Ovary (tissue), 9 donors: ENCODE measurements around the gene RGS6. TPM values are rescaled to one million over a fixed set of nuclear protein-coding genes. Genes with fewer than 3 reads are reported as not detected.

Experiments
- DNase-seq, 5 donors: peaks; one replicate each; pipeline ENCODE4 v3.0.0-alpha.2; 2019 to 2020
- H3K27ac ChIP-seq, 2 donors: fragments of 200-600 bp; one replicate each; pipeline versions ENCODE4 v1.5.1 to v1.8.0; 2019 to 2022
- H3K27me3 ChIP-seq: fragments of 200-600 bp; one replicate; pipeline ENCODE4 v1.8.0; 2022
- H3K36me3 ChIP-seq: fragments of 200-600 bp; sonication (generic); one replicate; pipeline ENCODE4 v1.5.1; 2019
- H3K4me1 ChIP-seq: one replicate; pipeline ENCODE4 v1.8.1; 2013; ENCODE audit warnings: mild to moderate bottlenecking, moderate library complexity; ENCODE audit not compliant: insufficient read depth
- H3K4me3 ChIP-seq: fragments of 200-600 bp; sonication (generic); one replicate; pipeline ENCODE4 v1.5.1; 2017
- H3K9me3 ChIP-seq, 2 donors: fragments of 200-600 bp in 1 of 2; sonication (generic) in 1 of 2; one replicate each; pipeline versions ENCODE4 v1.5.1 to v1.8.1; 2013 to 2019; ENCODE audit warnings: mild to moderate bottlenecking in 1 of 2, moderate library complexity in 1 of 2
- CTCF ChIP-seq, 3 donors: fragments of 450-650 bp in 2 of 3; fragments of 200-600 bp in 1 of 3; IDR thresholded peaks; one replicate each; pipeline versions ENCODE4 v1.5.1 to v1.8.0; 2016 to 2022; ENCODE audit warnings: antibody characterized with exemption in 3 of 3, mild to moderate bottlenecking in 1 of 3
- EP300 ChIP-seq: sonication (generic); formaldehyde crosslinking; IDR thresholded peaks from one replicate; pipeline ENCODE4 v1.6.1; 2017; ENCODE audit warnings: antibody characterized with exemption
- POLR2A ChIP-seq: fragments of 450-650 bp; IDR thresholded peaks from one replicate; pipeline ENCODE4 v1.6.1; 2017; ENCODE audit warnings: antibody characterized with exemption, mild to moderate bottlenecking, moderate library complexity
- WGBS, 3 donors: extraction: QIAGEN DNeasy Blood & Tissue Kit in 1 of 3; methylation state at CpG; one replicate each; pipeline versions ENCODE4 v1.1.5 to v1.1.7; 2013 to 2017; 5-methylcytosine and 5-hydroxymethylcytosine counted together
- intact Hi-C, 4 donors: fragments of 100-400 bp; cut with DNase I; formaldehyde crosslinking; loops; one replicate each; pipeline versions ENCODE4 v1.11.0 to v1.15.1; 2022 to 2023
- polyA plus RNA-seq, 2 donors: library from polyadenylated mRNA; stranded (reverse); fragments of 200-250 nt in 1 of 2; fragments of 350-450 nt in 1 of 2; fragmentation: Illumina TruSeq in 1 of 2; extraction: RNeasy Lipid Tissue Mini Kit (QIAGEN cat#74804) in 1 of 2; gene quantifications; one replicate each; pipeline ENCODE4 v1.2.3, GENCODE V29; 2013 to 2014
- total RNA-seq, 7 donors: library from RNA; depleted of rRNA in 2 of 7; stranded (reverse); fragments of >200 nt in 2 of 7; fragmentation: NEBNext Ultra II Directional in 3 of 7; extraction: Animal tissue kit (Norgen Biotek cat#: 25700) in 3 of 7; gene quantifications; one replicate each; pipeline versions ENCODE4 v1.1.0 to v1.2.4, GENCODE V29; 2016 to 2023
- donor health status: DM: no; HTN: no; CAD: no; lungs with moderate emphysema.
- donor health status: DM: no; HTN: no; CAD: no.
- donor health status: Bipolar disorder and iron deficiency.
- donor health status: DM: yes; HTN: yes; CAD: no.
- donor health status: DM: no; HTN: no; CAD: no.
- donor health status: DM: yes; HTN: yes; CAD: no.

RGS6 gene
- total and polyA plus RNA-seq, 9 donors, result 0.53 to 6.9 (median 1.1) TPM

DNA sequence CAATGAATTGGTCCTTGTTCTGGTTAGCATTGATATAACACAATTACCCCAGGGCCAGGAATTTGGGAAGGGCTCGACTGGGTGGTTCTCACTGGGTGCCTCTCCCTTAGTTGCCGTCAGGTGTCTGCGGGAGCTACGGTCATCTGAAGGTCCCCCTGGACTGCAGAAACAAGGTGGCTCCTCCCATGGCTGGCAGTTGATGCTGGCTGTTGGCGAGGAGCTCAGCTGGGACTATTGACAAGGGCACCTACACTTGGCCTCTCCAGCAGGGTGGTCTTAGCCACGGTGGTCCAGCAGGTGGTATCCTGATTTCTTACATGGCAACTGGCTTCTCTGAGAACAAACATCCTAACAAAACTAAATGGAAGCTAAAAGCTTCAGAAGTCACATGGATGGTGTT lies 41.0 kb upstream of the RGS6 start:
- Histone ChIP-seq H3K36me3 (no peaks in the 10 kb centered on the region), H3K9me3 (no peaks in the 10 kb centered on the region), H3K27ac (no peak overlapping the region), H3K4me1 (no peaks in the 10 kb centered on the region), H3K4me3 (no peak overlapping the region), H3K27me3 (no peaks in the 10 kb centered on the region)
- DNase-seq, result no peak
- 79 to 91% (median 80%) methylated on average over 6 of the region's 6 CpGs for WGBS, 3 donors
- TF ChIP-seq CTCF (IDR thresholded peaks at IDR 0.05) (no peak), POLR2A (no peak), EP300 (no peak)
- intact Hi-C loops, result no loop called here

- no peaks in the 10 kb centered on the region for H3K4me1 ChIP-seq
- H3K4me3 ChIP-seq, result no peak overlapping the region
- TF ChIP-seq POLR2A, result no peak
- no peak for TF ChIP-seq EP300
- no peak for TF ChIP-seq CTCF (IDR thresholded peaks at IDR 0.05)
- no peaks in the 10 kb centered on the region for H3K27me3 ChIP-seq
- intact Hi-C loops, result no loop called here
- no peak overlapping the region for H3K27ac ChIP-seq
- WGBS, 3 donors, result 72 to 84% (median 76%) methylated on average over 1 of the region's 1 CpG
- H3K9me3 ChIP-seq, result no peaks in the 10 kb centered on the region
- no peaks in the 10 kb centered on the region for H3K36me3 ChIP-seq
- DNase-seq, result no peak
These were observed 40.3 kb upstream of the RGS6 start for GRCh38 chr14:71891970-71892369.

GRCh38 chr14:71905031-71905430 lies 27.2 kb upstream of the RGS6 start:
- H3K9me3 ChIP-seq, result peaks cover 0 to 2% of the 10 kb centered on the region in 2 donors
- 56 to 57% (median 57%) methylated on average over 4 of the region's 4 CpGs for WGBS, 3 donors
- intact Hi-C loops, result loop anchor here in 1 of 4 donors (2.0 kb wide), 1 partner anchor 16 kb away; no protein-coding TSS in a partner anchor
- peaks cover 1% of the 10 kb centered on the region for H3K4me1 ChIP-seq
- no peak for DNase-seq
- no peaks in the 10 kb centered on the region for H3K36me3 ChIP-seq
- no peaks in the 10 kb centered on the region for H3K27me3 ChIP-seq
- TF ChIP-seq POLR2A (no peak), CTCF (IDR thresholded peaks at IDR 0.05) (no peak), EP300 (no peak)
- no peak overlapping the region for H3K4me3 ChIP-seq
- no peak overlapping the region for H3K27ac ChIP-seq

DNA sequence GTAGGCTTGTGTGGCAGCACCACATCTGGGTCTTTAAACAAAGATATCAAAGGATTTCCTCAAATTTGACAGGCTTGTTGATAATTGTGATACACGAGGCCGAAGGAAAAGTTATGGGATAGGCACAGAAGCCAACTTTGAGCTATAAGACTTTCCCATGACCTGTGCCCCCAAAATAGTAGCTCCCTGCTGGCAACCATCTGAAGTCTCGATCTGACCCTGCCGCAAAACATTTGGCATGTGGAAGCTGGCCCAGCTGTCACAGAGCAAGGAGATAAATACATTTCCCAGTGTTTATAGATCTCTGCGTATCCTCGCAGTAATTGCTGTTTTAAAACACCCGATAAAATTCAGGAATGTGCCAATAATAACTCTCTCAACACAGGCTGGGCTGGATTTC lies 26.4 kb upstream of the RGS6 start:
- H3K9me3 ChIP-seq, result no peaks in the 10 kb centered on the region
- intact Hi-C loops, result loop anchor here in 1 of 4 donors (2.0 kb wide), 1 partner anchor 17 kb away; no protein-coding TSS in a partner anchor
- H3K27ac ChIP-seq, result no peak overlapping the region
- no peaks in the 10 kb centered on the region for H3K36me3 ChIP-seq
- 3 to 13% (median 5%) methylated on average over 7 of the region's 7 CpGs for WGBS, 3 donors
- DNase-seq, result no peak
- H3K27me3 ChIP-seq, result no peaks in the 10 kb centered on the region
- peaks cover 1% of the 10 kb centered on the region for H3K4me1 ChIP-seq
- no peak overlapping the region for H3K4me3 ChIP-seq
- TF ChIP-seq EP300 (no peak), POLR2A (no peak), CTCF (IDR thresholded peaks at IDR 0.05) (no peak)
